ENCODE measurements around the gene PRDM7. TPM values are rescaled to one million over a fixed set of nuclear protein-coding genes. Genes with fewer than 3 reads are reported as not detected.
"Not testable (repeated sequence)": the region's sequence is repeated elsewhere in the genome, so short reads cannot be mapped to it uniquely, and the experiment has no call there.

PRDM7 gene
- total and polyA plus RNA-seq, 9 of the 15 experiments (the other 6 are each of a cell fraction or from before 2014, with no cell fraction given) = not detected

- POLR2A ChIA-PET; CTCF ChIA-PET (ENCODE audit: low intra/inter-chr PET ratio); BruUV-seq (replicated peaks); TF ChIP-seq REST (CRISPR knock-in tag; IDR thresholded peaks at IDR 0.05; ENCODE audit: low read depth): not testable (repeated sequence)
- TF ChIP-seq POLR2G (IDR thresholded peaks at IDR 0.05; ENCODE audit: low read depth, low read length) (peak; percentile 38; the same call in 1 of the 2 replicates), CTCF (IDR thresholded peaks at IDR 0.05 in 2 of 3, conservative IDR thresholded peaks at IDR 0.05 in 1 of 3; ENCODE audit: insufficient read depth in 2 of 3, low read depth in 1 of 3, low read length in 3 of 3) (peak; percentile 63 to 95 (median 67)), CXXC5 (CRISPR knock-in tag; IDR thresholded peaks at IDR 0.05) (peak; percentile 47; the same call in 1 of the 2 replicates), NRF1 (conservative IDR thresholded peaks at IDR 0.05 in 1 of 2, IDR thresholded peaks at IDR 0.05 in 1 of 2) (peak in 1 of 2 experiments; percentile 28; a peak in 1 of 4 replicates), ADNP (tag; IDR thresholded peaks at IDR 0.05) (peak; percentile 12; the same call in 1 of the 2 replicates), RAD21 (CRISPR knock-in tag; conservative IDR thresholded peaks at IDR 0.05 in 1 of 2, IDR thresholded peaks at IDR 0.05 in 1 of 2) (peak; percentile 15 to 54; a peak in 2 of 4 replicates), REST (IDR thresholded peaks at IDR 0.05; ENCODE audit: borderline replicate concordance) (peak; percentile 76), CTBP1 (IDR thresholded peaks at IDR 0.05; ENCODE audit: borderline replicate concordance) (peak; percentile 62; the same call in 1 of the 2 replicates), CTCFL (IDR thresholded peaks at IDR 0.05; ENCODE audit: borderline replicate concordance, insufficient read depth, low read depth, low read length, poor library complexity, severe bottlenecking) (peak; percentile 14)
These were observed 29.1 kb upstream of the PRDM7 start for GRCh38 chr16:90106271-90106670.

More at GRCh38 chr16:90106271-90106670, 29.1 kb upstream of the PRDM7 start:
- H3K9me1 ChIP-seq (ENCODE audit: control insufficient read depth, insufficient read depth, low read length); H3K36me3 ChIP-seq (ENCODE audit: control insufficient read depth, insufficient read depth, low read length); intact Hi-C loops (cut with micrococcal nuclease); FAIRE-seq; in situ Hi-C loops (cut with MboI); H3K27me3 ChIP-seq (ENCODE audit: control insufficient read depth in 2 of 2, insufficient read depth in 2 of 2, low read length in 2 of 2); H3K9me3 ChIP-seq (replicated peaks; ENCODE audit: control insufficient read depth, insufficient read depth, low read depth, low read length); H2AFZ ChIP-seq (ENCODE audit: low read depth, low read length); H3K9ac ChIP-seq (ENCODE audit: insufficient read depth in 1 of 2, low read depth in 2 of 2, low read length in 2 of 2); H4K20me1 ChIP-seq (replicated peaks; ENCODE audit: control insufficient read depth, insufficient read depth, low read length); H3K4me1 ChIP-seq (replicated peaks in 1 of 2; ENCODE audit: control insufficient read depth in 2 of 2, insufficient read depth in 2 of 2, low read length in 2 of 2); H3K79me2 ChIP-seq (ENCODE audit: control insufficient read depth, insufficient read depth, low read length); H3K27ac ChIP-seq (ENCODE audit: extremely low read depth, low read depth, low read length): not testable (repeated sequence)
- Histone ChIP-seq H3K4me3 (peak overlapping the region; percentile 22), H3K4me2 (ENCODE audit: insufficient read depth, low read length) (peak overlapping the region; percentile 49)
- whole genome bisulfite sequencing (ENCODE audit: insufficient coverage, low coverage, missing lambda C conversion rate) = 0% methylated on average over 9 of the region's 32 CpGs
- peak; percentile 53 to 80 (median 58) for DNase-seq (ENCODE audit: extremely low read depth in 1 of 4, low spot score in 3 of 4)
- peak; percentile 95 for ATAC-seq

All from K562 (cell line).